B cell (primary cell): Measurements from ENCODE around the gene ZP1.

Experiments
- EZH2 ChIP-seq: IDR thresholded peaks from 2 replicates; pipeline ENCODE4 v1.6.1; 2012; ENCODE audit warnings: borderline replicate concordance, low read depth, mild to moderate bottlenecking, moderate library complexity, low read length; ENCODE audit not compliant: insufficient read depth, poor library complexity, severe bottlenecking
- TF ChIP-seq, protein P1 (sequence below): fragments of 200-600 bp; IDR thresholded peaks from one replicate; pipeline ENCODE4 v1.8.0; 2022; ENCODE audit warnings: antibody characterized with exemption, mild to moderate bottlenecking

DNA sequence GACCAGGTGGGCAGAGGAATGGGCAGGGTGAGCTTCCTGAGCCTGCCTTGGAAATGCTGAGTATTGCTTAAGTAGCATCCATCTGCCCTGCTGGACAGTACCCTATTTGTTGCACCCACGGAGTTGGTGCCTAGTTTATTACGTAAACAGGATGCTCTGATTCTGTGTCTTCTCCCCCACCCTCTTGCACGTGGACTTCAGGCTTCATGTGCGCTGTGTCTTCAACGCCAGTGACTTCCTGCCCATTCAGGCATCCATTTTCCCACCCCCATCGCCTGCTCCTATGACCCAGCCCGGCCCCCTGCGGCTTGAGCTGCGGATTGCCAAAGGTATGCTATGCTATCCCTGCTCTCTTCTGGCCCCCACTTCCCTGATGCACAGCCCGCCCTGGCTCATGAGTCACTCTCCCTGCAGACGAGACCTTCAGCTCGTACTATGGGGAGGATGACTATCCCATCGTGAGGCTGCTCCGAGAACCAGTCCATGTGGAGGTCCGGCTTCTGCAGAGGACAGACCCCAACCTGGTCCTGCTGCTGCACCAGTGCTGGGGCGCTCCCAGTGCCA is 5.7 kb downstream of the ZP1 start:
- TF ChIP-seq, protein P1, sequence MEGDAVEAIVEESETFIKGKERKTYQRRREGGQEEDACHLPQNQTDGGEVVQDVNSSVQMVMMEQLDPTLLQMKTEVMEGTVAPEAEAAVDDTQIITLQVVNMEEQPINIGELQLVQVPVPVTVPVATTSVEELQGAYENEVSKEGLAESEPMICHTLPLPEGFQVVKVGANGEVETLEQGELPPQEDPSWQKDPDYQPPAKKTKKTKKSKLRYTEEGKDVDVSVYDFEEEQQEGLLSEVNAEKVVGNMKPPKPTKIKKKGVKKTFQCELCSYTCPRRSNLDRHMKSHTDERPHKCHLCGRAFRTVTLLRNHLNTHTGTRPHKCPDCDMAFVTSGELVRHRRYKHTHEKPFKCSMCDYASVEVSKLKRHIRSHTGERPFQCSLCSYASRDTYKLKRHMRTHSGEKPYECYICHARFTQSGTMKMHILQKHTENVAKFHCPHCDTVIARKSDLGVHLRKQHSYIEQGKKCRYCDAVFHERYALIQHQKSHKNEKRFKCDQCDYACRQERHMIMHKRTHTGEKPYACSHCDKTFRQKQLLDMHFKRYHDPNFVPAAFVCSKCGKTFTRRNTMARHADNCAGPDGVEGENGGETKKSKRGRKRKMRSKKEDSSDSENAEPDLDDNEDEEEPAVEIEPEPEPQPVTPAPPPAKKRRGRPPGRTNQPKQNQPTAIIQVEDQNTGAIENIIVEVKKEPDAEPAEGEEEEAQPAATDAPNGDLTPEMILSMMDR: no peak
- no peak for TF ChIP-seq EZH2
